Breast epithelium (tissue), 4 donors: ENCODE measurements around the gene ACBD4. TPM values are rescaled to one million over a fixed set of nuclear protein-coding genes. Genes with fewer than 3 reads are reported as not detected.

Source experiments
- DNase-seq, 2 donors: peaks; one replicate each; pipeline ENCODE4 v3.0.0-alpha.2; 2019; ENCODE audit warnings: low spot score in 2 of 2
- H3K27ac ChIP-seq, 2 donors: fragments of 200-600 bp; sonication (generic) in 1 of 2; one replicate each; pipeline ENCODE4 v1.5.1; 2016 to 2019; ENCODE audit warnings: mild to moderate bottlenecking in 1 of 2
- H3K27me3 ChIP-seq, 2 donors: fragments of 200-600 bp; sonication (generic) in 1 of 2; one replicate each; pipeline versions ENCODE4 v1.5.1 to v1.6.0; 2017 to 2019; ENCODE audit warnings: control low read depth in 1 of 2, mild to moderate bottlenecking in 1 of 2
- H3K36me3 ChIP-seq: fragments of 200-600 bp; one replicate; pipeline ENCODE4 v1.5.1; 2019
- H3K4me1 ChIP-seq, 2 donors: fragments of 200-600 bp; sonication (generic); one replicate each; pipeline ENCODE4 v1.5.1; 2016 to 2019; ENCODE audit warnings: control low read depth in 1 of 2
- H3K4me3 ChIP-seq, 3 donors: fragments of 200-600 bp; sonication (generic); 1 replicate in 2 of 3; 2 replicates in 1 of 3; pipeline ENCODE4 v1.5.1; 2016 to 2019; ENCODE audit warnings: mild to moderate bottlenecking in 3 of 3, moderate library complexity in 2 of 3
- H3K9me3 ChIP-seq, 2 donors: fragments of 200-600 bp; sonication (generic) in 1 of 2; one replicate each; pipeline ENCODE4 v1.5.1; 2016 to 2019; ENCODE audit warnings: control low read depth in 1 of 2
- CTCF ChIP-seq, 3 donors: fragments of 450-650 bp; IDR thresholded peaks; one replicate each; pipeline ENCODE4 v1.5.1; 2016 to 2017; ENCODE audit warnings: antibody characterized with exemption in 3 of 3, mild to moderate bottlenecking in 3 of 3, moderate library complexity in 3 of 3
- POLR2A ChIP-seq: fragments of 450-650 bp; IDR thresholded peaks from one replicate; pipeline ENCODE4 v1.6.1; 2016; ENCODE audit warnings: antibody characterized with exemption, mild to moderate bottlenecking, moderate library complexity
- POLR2AphosphoS5 ChIP-seq, 3 donors: sonication (generic); formaldehyde crosslinking; IDR thresholded peaks; one replicate each; pipeline ENCODE4 v1.6.1; 2017; ENCODE audit warnings: antibody characterized with exemption in 3 of 3
- intact Hi-C: fragments of 100-400 bp; cut with DNase I; formaldehyde crosslinking; loops from one replicate; pipeline ENCODE4 v1.15.1; 2023; ENCODE audit warnings: low total_unique reads
- total RNA-seq, 3 donors: library from RNA; depleted of rRNA; stranded (reverse); fragments of >200 nt; gene quantifications; one replicate each; pipeline ENCODE4 v1.1.0, GENCODE V29; 2016

ACBD4 gene
- total RNA-seq, 3 donors from 2014 or later, result 13.8 to 28.8 (median 15.7) TPM

- Histone ChIP-seq H3K36me3 (no peaks in the 10 kb centered on the region), H3K27me3 (no peaks in the 10 kb centered on the region), H3K27ac (no peak overlapping the region), H3K4me3 (no peak overlapping the region), H3K9me3 (no peaks in the 10 kb centered on the region), H3K4me1 (no peaks in the 10 kb centered on the region)
- TF ChIP-seq POLR2A (no peak), POLR2AphosphoS5 (IDR thresholded peaks at IDR 0.05) (no peak), CTCF (IDR thresholded peaks at IDR 0.05) (no peak)
- intact Hi-C loops, result no loop called here
- DNase-seq, result no peak
Observed at GRCh38 chr17:45118691-45119090, 16.8 kb upstream of the ACBD4 start.

- H3K4me3 ChIP-seq, result no peak overlapping the region
- H3K27me3 ChIP-seq, result no peaks in the 10 kb centered on the region
- TF ChIP-seq CTCF (IDR thresholded peaks at IDR 0.05), result no peak
- H3K4me1 ChIP-seq, result peaks cover 0 to 8% of the 10 kb centered on the region in 2 donors
- H3K9me3 ChIP-seq, result no peaks in the 10 kb centered on the region
- no peaks in the 10 kb centered on the region for H3K36me3 ChIP-seq
- intact Hi-C loops, result loop anchor here (1.0 kb wide), 1 partner anchor 44 kb away; no protein-coding TSS in a partner anchor
- no peak for DNase-seq
- H3K27ac ChIP-seq, result no peak overlapping the region
Observed at GRCh38 chr17:45119964-45120363, 15.5 kb upstream of the ACBD4 start.

- H3K4me1 ChIP-seq, result peaks cover 0 to 8% of the 10 kb centered on the region in 2 donors
- no peaks in the 10 kb centered on the region for H3K27me3 ChIP-seq
- H3K27ac ChIP-seq, result no peak overlapping the region
- intact Hi-C loops, result loop anchor here (1.0 kb wide), 1 partner anchor 44 kb away; no protein-coding TSS in a partner anchor
- no peak overlapping the region for H3K4me3 ChIP-seq
- TF ChIP-seq POLR2A, result no peak
- no peak for TF ChIP-seq CTCF (IDR thresholded peaks at IDR 0.05)
- TF ChIP-seq POLR2AphosphoS5 (IDR thresholded peaks at IDR 0.05), result no peak
- H3K36me3 ChIP-seq, result no peaks in the 10 kb centered on the region
- DNase-seq, result no peak
- no peaks in the 10 kb centered on the region for H3K9me3 ChIP-seq
Observed at GRCh38 chr17:45120558-45120957, 14.9 kb upstream of the ACBD4 start.

GRCh38 chr17:45121055-45121454, 14.4 kb upstream of the ACBD4 start:
- Histone ChIP-seq H3K27me3 (no peaks in the 10 kb centered on the region), H3K4me3 (no peak overlapping the region), H3K36me3 (no peaks in the 10 kb centered on the region), H3K9me3 (no peaks in the 10 kb centered on the region), H3K27ac (no peak overlapping the region), H3K4me1 (peaks cover 0 to 8% of the 10 kb centered on the region in 2 donors)
- DNase-seq, result no peak
- TF ChIP-seq POLR2A (no peak), CTCF (IDR thresholded peaks at IDR 0.05) (no peak), POLR2AphosphoS5 (IDR thresholded peaks at IDR 0.05) (no peak)
- intact Hi-C loops, result no loop called here

- DNase-seq, result no peak
- no peak for TF ChIP-seq CTCF (IDR thresholded peaks at IDR 0.05)
- no peak for TF ChIP-seq POLR2AphosphoS5 (IDR thresholded peaks at IDR 0.05)
- TF ChIP-seq POLR2A, result no peak
- no peaks in the 10 kb centered on the region for H3K9me3 ChIP-seq
- intact Hi-C loops, result no loop called here
- no peaks in the 10 kb centered on the region for H3K27me3 ChIP-seq
- peak overlapping the region; percentile 33 to 77 for H3K27ac ChIP-seq
- no peak overlapping the region for H3K4me3 ChIP-seq
- H3K4me1 ChIP-seq, result peaks cover 4 to 14% of the 10 kb centered on the region in 2 donors
- no peaks in the 10 kb centered on the region for H3K36me3 ChIP-seq
Observed at GRCh38 chr17:45123076-45123770, 12.3 kb upstream of the ACBD4 start.
